Cardiac muscle cell (in vitro differentiated cells and primary cell): ENCODE data around the gene KBTBD2. TPM values are rescaled to one million over a fixed set of nuclear protein-coding genes. Genes with fewer than 3 reads are reported as not detected.

Source experiments
- DNase-seq, 2 donors: peaks; one replicate each; pipeline versions ENCODE4 v3.0.0 to v3.0.0-alpha.2; 2010 to 2017; ENCODE audit warnings: low read depth in 1 of 2, low spot score in 1 of 2
- H3K27ac ChIP-seq: fragments of 200-600 bp; sonication (generic); 2 replicates; pipeline ENCODE4 v1.5.1; 2016
- H3K27me3 ChIP-seq: fragments of 200-600 bp; sonication (generic); 2 replicates; pipeline ENCODE4 v1.6.0; 2016; ENCODE audit warnings: control low read depth
- H3K36me3 ChIP-seq: fragments of 200-600 bp; sonication (generic); 2 replicates; pipeline ENCODE4 v1.5.1; 2016; ENCODE audit warnings: control low read depth
- H3K4me1 ChIP-seq: fragments of 200-600 bp; sonication (generic); 2 replicates; pipeline ENCODE4 v1.8.1; 2017; ENCODE audit warnings: low read depth, mild to moderate bottlenecking, mixed run types
- H3K4me3 ChIP-seq: fragments of 200-600 bp; sonication (generic); 2 replicates; pipeline ENCODE4 v1.5.1; 2016; ENCODE audit warnings: mild to moderate bottlenecking
- H3K9me3 ChIP-seq: fragments of 200-600 bp; sonication (generic); 2 replicates; pipeline ENCODE4 v1.5.1; 2017; ENCODE audit warnings: low read depth, mild to moderate bottlenecking, control low read depth
- CTCF ChIP-seq: IDR thresholded peaks from 2 replicates; pipeline ENCODE4 v1.5.1; 2012; ENCODE audit warnings: low read depth, mild to moderate bottlenecking, low read length
- polyA plus RNA-seq: library from polyadenylated mRNA; unstranded; fragments of >200 nt; fragmentation: Nextera tagmentation; extraction: Ambion mirVana; gene quantifications from 2 replicates; pipeline ENCODE4 v1.2.1, GENCODE V29; 2016
- total RNA-seq: library from RNA; depleted of rRNA; stranded (reverse); fragments of >200 nt; gene quantifications from 2 replicates; pipeline ENCODE4 v1.2.3, GENCODE V29; 2016

The KBTBD2 gene
- total RNA-seq (28.8 and 41.6 TPM in 2 replicates), polyA plus RNA-seq (35.4 and 45.8 TPM in 2 replicates)

- peak; percentile 91 to 94 for DNase-seq
- Histone ChIP-seq H3K36me3 (no peaks in the 10 kb centered on the region), H3K27ac (peak within 1 kb of the TSS; percentile 97), H3K4me3 (peak within 1 kb of the TSS; percentile 83), H3K4me1 (peaks cover 37% of the 10 kb centered on the region), H3K9me3 (no peaks in the 10 kb centered on the region), H3K27me3 (no peaks in the 10 kb centered on the region)
- no peak for TF ChIP-seq CTCF
These were observed at the start of gene KBTBD2 for GRCh38 chr7:32891043-32891799. KBTBD2 (minus strand) TSS chr7:32891760; CDS start chr7:32879604, 12,156 bp downstream.

- no peaks in the 10 kb centered on the region for H3K9me3 ChIP-seq
- H3K4me1 ChIP-seq: peaks cover 18% of the 10 kb centered on the region
- H3K4me3 ChIP-seq: peak overlapping the region; percentile 74
- no peak for TF ChIP-seq CTCF
- H3K27me3 ChIP-seq: peaks cover 2% of the 10 kb centered on the region
- DNase-seq: no peak
- H3K27ac ChIP-seq: no peak overlapping the region
- no peaks in the 10 kb centered on the region for H3K36me3 ChIP-seq
These were observed 49.6 kb upstream of the KBTBD2 start for GRCh38 chr7:32941181-32941580.

DNA sequence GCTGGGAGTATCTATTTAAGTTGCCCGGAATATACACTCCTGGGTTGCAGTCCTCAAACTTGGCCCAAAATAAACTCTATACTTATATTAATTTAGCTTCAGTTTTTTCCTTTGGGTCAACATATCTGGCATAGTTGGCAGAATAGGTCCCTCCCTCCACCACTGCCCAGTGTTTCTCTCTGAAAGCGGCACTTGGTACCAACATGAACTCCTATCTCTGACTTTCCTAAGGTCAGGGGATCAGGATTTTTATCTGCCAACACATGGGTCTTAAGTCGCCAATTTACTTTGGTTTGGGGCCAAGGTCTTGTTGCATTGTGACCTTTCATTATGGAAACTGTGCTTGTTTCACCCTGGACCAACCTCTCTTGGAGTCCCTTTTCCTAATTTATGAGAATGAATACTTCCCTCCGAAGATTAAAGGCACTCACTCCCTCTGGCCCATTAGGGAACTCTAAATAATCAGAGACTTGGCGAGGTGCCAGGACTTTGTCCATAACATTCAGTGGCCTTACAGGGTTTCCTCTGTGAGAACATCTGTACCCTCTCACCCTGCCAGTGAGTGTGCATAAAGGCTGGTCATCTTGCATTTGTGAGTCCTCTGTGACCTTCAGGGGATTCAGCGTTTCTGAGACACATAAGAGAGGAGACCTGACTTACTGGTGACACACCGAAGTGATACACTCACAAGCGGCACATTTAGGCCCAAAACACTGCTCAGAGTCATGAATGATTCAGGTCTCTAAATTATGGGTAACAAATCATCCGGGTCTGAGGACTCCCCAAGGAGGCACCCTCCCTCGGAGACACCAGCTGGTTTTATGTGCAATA lies 46.0 kb upstream of the KBTBD2 start:
- peak; percentile 61 to 87 for DNase-seq
- Histone ChIP-seq H3K4me1 (peaks cover 18% of the 10 kb centered on the region), H3K36me3 (no peaks in the 10 kb centered on the region), H3K9me3 (no peaks in the 10 kb centered on the region), H3K4me3 (no peak overlapping the region), H3K27me3 (no peaks in the 10 kb centered on the region), H3K27ac (peak overlapping the region; percentile 65)
- no peak for TF ChIP-seq CTCF

DNA sequence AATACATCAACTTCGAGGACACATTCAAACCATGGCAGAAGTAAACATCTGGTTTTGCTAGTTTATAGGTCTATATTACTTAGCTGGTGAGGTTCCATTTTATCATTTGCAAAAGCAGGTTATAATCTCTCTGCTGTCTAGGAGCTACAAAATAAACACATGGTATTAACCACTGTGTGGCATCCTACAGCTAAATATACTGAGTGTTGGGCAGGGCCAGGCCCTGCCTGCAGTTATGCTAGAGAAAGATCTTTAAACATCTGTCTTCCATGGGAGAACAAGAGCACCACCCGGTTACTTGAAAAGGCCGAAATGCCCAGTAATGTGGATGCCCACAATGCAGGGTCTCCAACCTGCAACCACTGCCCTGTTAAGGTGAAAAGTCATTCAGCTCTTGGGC lies 45.1 kb upstream of the KBTBD2 start:
- peaks cover 18% of the 10 kb centered on the region for H3K4me1 ChIP-seq
- DNase-seq: no peak
- H3K27ac ChIP-seq: peak overlapping the region; percentile 65
- no peaks in the 10 kb centered on the region for H3K9me3 ChIP-seq
- H3K36me3 ChIP-seq: no peaks in the 10 kb centered on the region
- no peak for TF ChIP-seq CTCF
- no peak overlapping the region for H3K4me3 ChIP-seq
- H3K27me3 ChIP-seq: no peaks in the 10 kb centered on the region

DNA sequence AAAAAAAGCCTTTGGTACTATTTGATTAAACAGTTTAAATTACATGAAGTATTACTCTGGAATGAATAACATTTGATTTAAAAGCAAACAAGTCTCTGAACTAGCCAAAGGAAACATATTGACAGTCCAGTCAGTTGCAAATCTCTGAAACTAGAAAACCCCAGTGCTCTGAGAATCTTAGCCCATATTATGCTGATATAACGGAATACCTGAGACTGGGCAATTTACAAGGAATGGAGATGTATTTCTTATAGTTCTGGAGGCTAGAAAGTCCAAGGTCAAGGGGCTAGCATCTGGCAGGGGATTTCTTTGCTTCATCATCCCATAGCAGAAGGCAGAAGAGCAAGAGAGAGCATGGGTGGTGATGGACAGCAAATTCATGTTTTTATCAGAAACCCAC lies 44.0 kb upstream of the KBTBD2 start:
- Histone ChIP-seq H3K4me1 (peaks cover 12% of the 10 kb centered on the region), H3K27ac (no peak overlapping the region), H3K27me3 (no peaks in the 10 kb centered on the region), H3K36me3 (no peaks in the 10 kb centered on the region), H3K9me3 (no peaks in the 10 kb centered on the region), H3K4me3 (no peak overlapping the region)
- TF ChIP-seq CTCF: no peak
- no peak for DNase-seq
